Fibroblast of lung (primary cell): Measurements from ENCODE around the gene ACAN. TPM values are rescaled to one million over a fixed set of nuclear protein-coding genes. Genes with fewer than 3 reads are reported as not detected.
A peak's percentile ranks its signal among the peaks of the same experiment; 100 is the strongest.

Source experiments
- DNase-seq, 2 donors: peaks; one replicate each; pipeline versions ENCODE4 v3.0.0 to v3.0.0-alpha.2; 2010; ENCODE audit warnings: low read depth in 2 of 2
- H2AFZ ChIP-seq: 2 replicates; pipeline ENCODE4 v1.5.1; 2012; ENCODE audit warnings: low read length, control low read depth, inconsistent platforms
- H3K27ac ChIP-seq: 2 replicates; pipeline ENCODE4 v1.5.1; 2011; ENCODE audit warnings: low read length, control low read depth; ENCODE audit not compliant: insufficient read depth
- H3K27me3 ChIP-seq: 2 replicates; pipeline ENCODE4 v1.5.1; 2011; ENCODE audit warnings: mild to moderate bottlenecking, low read length; ENCODE audit not compliant: control insufficient read depth, insufficient read depth
- H3K36me3 ChIP-seq: 2 replicates; pipeline ENCODE4 v1.5.1; 2011; ENCODE audit warnings: low read length; ENCODE audit not compliant: control insufficient read depth, insufficient read depth
- H3K4me1 ChIP-seq: 2 replicates; pipeline ENCODE4 v1.5.1; 2011; ENCODE audit warnings: low read length; ENCODE audit not compliant: control insufficient read depth, insufficient read depth; ENCODE audit errors: extremely low read depth
- H3K4me2 ChIP-seq: 2 replicates; pipeline ENCODE4 v1.5.1; 2011; ENCODE audit warnings: low read length, control low read depth; ENCODE audit not compliant: insufficient read depth; ENCODE audit errors: extremely low read depth
- H3K4me3 ChIP-seq, 4 experiments: fragments of 200-600 bp in 1 of 4; sonication (generic) in 1 of 4; replicated peaks in 1 of 4; 2 replicates each; pipeline ENCODE4 v1.5.1; 2011 to 2016; ENCODE audit warnings: low read length in 4 of 4, low read depth in 3 of 4, mild to moderate bottlenecking in 3 of 4, control low read depth in 2 of 4, inconsistent platforms in 1 of 4, mixed read lengths in 1 of 4; ENCODE audit not compliant: insufficient read depth in 1 of 4; ENCODE audit errors: control extremely low read depth in 1 of 4
- H3K79me2 ChIP-seq: 2 replicates; pipeline ENCODE4 v1.5.1; 2012; ENCODE audit warnings: mild to moderate bottlenecking, low read length, inconsistent platforms; ENCODE audit not compliant: control insufficient read depth, insufficient read depth
- H3K9ac ChIP-seq: 2 replicates; pipeline ENCODE4 v1.5.1; 2011; ENCODE audit warnings: mild to moderate bottlenecking, low read length, control low read depth; ENCODE audit not compliant: insufficient read depth
- H3K9me3 ChIP-seq: 2 replicates; pipeline ENCODE4 v1.5.1; 2012; ENCODE audit warnings: low read depth, low read length; ENCODE audit not compliant: control insufficient read depth, insufficient read depth
- H4K20me1 ChIP-seq: 2 replicates; pipeline ENCODE4 v1.5.1; 2011; ENCODE audit warnings: low read length; ENCODE audit not compliant: control insufficient read depth, insufficient read depth; ENCODE audit errors: extremely low read depth
- EZH2 ChIP-seq: IDR thresholded peaks from 2 replicates; pipeline ENCODE4 v1.5.1; 2012; ENCODE audit warnings: low read length, control low read depth, mild to moderate bottlenecking; ENCODE audit errors: missing control alignments
- polyA plus RNA-seq, 2 donors: library from polyadenylated mRNA; depleted of rRNA in 1 of 2; stranded (reverse) in 1 of 2; unstranded in 1 of 2; fragments of >200 nt; gene quantifications; 2 replicates each; pipeline ENCODE4 v1.2.1, GENCODE V29; 2011 to 2012; ENCODE audit warnings: missing spikeins in 1 of 2
- total RNA-seq: library from RNA; depleted of rRNA; stranded (reverse); fragments of >200 nt; gene quantifications from 2 replicates; pipeline ENCODE4 v1.2.1, GENCODE V29; 2014
- TF ChIP-seq, protein P1 (sequence below), 2 donors: IDR thresholded peaks in 1 of 2; conservative IDR thresholded peaks in 1 of 2; 1 replicate in 1 of 2; 2 replicates in 1 of 2; pipeline ENCODE4 v1.5.1; 2011 to 2012; ENCODE audit warnings: low read length in 2 of 2, control low read depth in 1 of 2, inconsistent platforms in 1 of 2, low read depth in 1 of 2, mild to moderate bottlenecking in 1 of 2

The ACAN gene
- total and polyA plus RNA-seq, 2 donors (not counting 1 experiment from before 2014, with no cell fraction given) = under 0.01 to 3.0 TPM

- H3K27ac ChIP-seq = no peak overlapping the region
- no peaks in the 10 kb centered on the region for H3K4me1 ChIP-seq
- no peak overlapping the region for H3K9ac ChIP-seq
- no peak overlapping the region for H2AFZ ChIP-seq
- no peaks in the 10 kb centered on the region for H3K79me2 ChIP-seq
- no peak for DNase-seq
- no peaks in the 10 kb centered on the region for H4K20me1 ChIP-seq
- H3K36me3 ChIP-seq = peaks cover 1% of the 10 kb centered on the region
- no peaks in the 10 kb centered on the region for H3K9me3 ChIP-seq
- no peak overlapping the region for H3K4me2 ChIP-seq
- peaks cover 3% of the 10 kb centered on the region for H3K27me3 ChIP-seq
- TF ChIP-seq, protein P1, sequence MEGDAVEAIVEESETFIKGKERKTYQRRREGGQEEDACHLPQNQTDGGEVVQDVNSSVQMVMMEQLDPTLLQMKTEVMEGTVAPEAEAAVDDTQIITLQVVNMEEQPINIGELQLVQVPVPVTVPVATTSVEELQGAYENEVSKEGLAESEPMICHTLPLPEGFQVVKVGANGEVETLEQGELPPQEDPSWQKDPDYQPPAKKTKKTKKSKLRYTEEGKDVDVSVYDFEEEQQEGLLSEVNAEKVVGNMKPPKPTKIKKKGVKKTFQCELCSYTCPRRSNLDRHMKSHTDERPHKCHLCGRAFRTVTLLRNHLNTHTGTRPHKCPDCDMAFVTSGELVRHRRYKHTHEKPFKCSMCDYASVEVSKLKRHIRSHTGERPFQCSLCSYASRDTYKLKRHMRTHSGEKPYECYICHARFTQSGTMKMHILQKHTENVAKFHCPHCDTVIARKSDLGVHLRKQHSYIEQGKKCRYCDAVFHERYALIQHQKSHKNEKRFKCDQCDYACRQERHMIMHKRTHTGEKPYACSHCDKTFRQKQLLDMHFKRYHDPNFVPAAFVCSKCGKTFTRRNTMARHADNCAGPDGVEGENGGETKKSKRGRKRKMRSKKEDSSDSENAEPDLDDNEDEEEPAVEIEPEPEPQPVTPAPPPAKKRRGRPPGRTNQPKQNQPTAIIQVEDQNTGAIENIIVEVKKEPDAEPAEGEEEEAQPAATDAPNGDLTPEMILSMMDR (conservative IDR thresholded peaks at IDR 0.05 in 1 of 2, IDR thresholded peaks at IDR 0.05 in 1 of 2; ENCODE audit: low read depth in 1 of 2, low read length in 2 of 2) = no peak
- no peak for TF ChIP-seq EZH2
- H3K4me3 ChIP-seq = no peak overlapping the region
Observed at GRCh38 chr15:88877415-88877814, 74.2 kb downstream of the ACAN start.

- H3K4me3 ChIP-seq = no peak overlapping the region
- H3K4me1 ChIP-seq = no peaks in the 10 kb centered on the region
- no peak overlapping the region for H3K9ac ChIP-seq
- H3K36me3 ChIP-seq = peaks cover 1% of the 10 kb centered on the region
- TF ChIP-seq, protein P1 (conservative IDR thresholded peaks at IDR 0.05 in 1 of 2, IDR thresholded peaks at IDR 0.05 in 1 of 2; ENCODE audit: low read depth in 1 of 2, low read length in 2 of 2) = no peak
- no peak for TF ChIP-seq EZH2
- no peak overlapping the region for H3K27ac ChIP-seq
- no peak overlapping the region for H2AFZ ChIP-seq
- no peaks in the 10 kb centered on the region for H3K79me2 ChIP-seq
- DNase-seq = no peak
- no peaks in the 10 kb centered on the region for H3K9me3 ChIP-seq
- H3K4me2 ChIP-seq = no peak overlapping the region
- no peaks in the 10 kb centered on the region for H3K27me3 ChIP-seq
- H4K20me1 ChIP-seq = no peaks in the 10 kb centered on the region
Observed at GRCh38 chr15:88877906-88878305, 74.7 kb downstream of the ACAN start.

DNA sequence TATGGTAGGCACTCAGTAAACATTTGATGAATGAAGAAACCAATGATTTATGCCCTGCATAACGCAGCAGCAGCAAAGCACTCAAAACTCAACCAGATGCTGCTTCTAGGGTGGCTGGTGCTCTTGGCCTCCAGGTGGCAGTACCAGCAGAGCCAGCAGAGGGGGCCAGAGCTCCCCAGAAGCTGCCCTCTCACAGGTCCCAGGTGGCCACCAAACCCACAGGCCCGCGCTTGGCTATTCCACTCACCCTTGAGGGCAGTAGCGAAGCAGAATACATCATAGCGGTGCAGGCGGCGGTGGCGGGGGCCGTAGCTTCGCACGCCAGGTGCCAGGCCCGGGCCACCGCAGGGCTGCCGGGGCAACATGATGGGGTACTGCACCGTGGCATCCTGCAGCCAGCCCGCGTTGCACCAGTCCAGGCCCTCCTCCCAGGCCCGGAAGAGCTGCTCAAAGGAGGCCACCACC lies 75.5 kb downstream of the ACAN start:
- H3K9me3 ChIP-seq = no peaks in the 10 kb centered on the region
- peak; percentile 32 to 43 for DNase-seq
- H3K79me2 ChIP-seq = no peaks in the 10 kb centered on the region

More for the DNA sequence above, 75.5 kb downstream of the ACAN start:
- Histone ChIP-seq H3K27ac (no peak overlapping the region), H3K4me3 (no peak overlapping the region), H3K27me3 (no peaks in the 10 kb centered on the region), H3K36me3 (peaks cover 1% of the 10 kb centered on the region), H3K4me1 (no peaks in the 10 kb centered on the region), H3K9ac (no peak overlapping the region), H4K20me1 (no peaks in the 10 kb centered on the region), H2AFZ (no peak overlapping the region), H3K4me2 (no peak overlapping the region)
- TF ChIP-seq, protein P1 (conservative IDR thresholded peaks at IDR 0.05 in 1 of 2, IDR thresholded peaks at IDR 0.05 in 1 of 2; ENCODE audit: low read depth in 1 of 2, low read length in 2 of 2) = peak; percentile 57 to 76
- no peak for TF ChIP-seq EZH2
